GM12878 (cell line): ENCODE data around the gene COL27A1. TPM values are rescaled to one million over a fixed set of nuclear protein-coding genes. Genes with fewer than 3 reads are reported as not detected.

Experiments used
- ATAC-seq: fragments of 200-7000 bp; cut with Tn5 transposase; 3 replicates; pipeline ENCODE4 v1.9.1; 2020; ENCODE audit warnings: mild to moderate bottlenecking, moderate library complexity
- BruUV-seq: library from RNA; stranded (reverse); fragments of 400-500 nt; replicated peaks from 2 replicates; lab custom pipeline; 2021; lab: Mats Ljungman, UMichigan
- CTCF ChIA-PET: fragments of 300-600 bp; sonication (Branson Sonifier 250); formaldehyde crosslinking; extraction: SDS; loops from one replicate; lab custom pipeline; 2021; ENCODE audit warnings: inconsistent platforms; lab: Yijun Ruan, JAX
- POLR2A ChIA-PET: fragments of 350-600 bp; formaldehyde crosslinking; extraction: SDS; loops from one replicate; lab custom pipeline; 2021; ENCODE audit warnings: inconsistent platforms; lab: Charles Lee
- RAD21 ChIA-PET: fragments of 300-600 bp; sonication (Branson Sonifier 250); formaldehyde crosslinking; loops from one replicate; lab custom pipeline; 2023; ENCODE audit warnings: antibody characterized with exemption; ENCODE audit not compliant: unreplicated experiment; lab: Charles Lee
- SMC1A ChIA-PET: fragments of 300-600 bp; sonication (Branson Sonifier 250); formaldehyde crosslinking; loops from one replicate; lab custom pipeline; 2023; ENCODE audit not compliant: unreplicated experiment, uncharacterized antibody; lab: Charles Lee
- DNase-seq: peaks from one replicate; pipeline ENCODE4 v3.0.0-alpha.2; 2011; ENCODE audit warnings: low read depth, low spot score
- FAIRE-seq: peaks from 3 replicates; lab custom pipeline; 2011; peaks lifted over from hg19 to GRCh38; lab: Jason Lieb, UNC
- H2AFZ ChIP-seq: 2 replicates; pipeline ENCODE4 v1.6.0; 2011; ENCODE audit warnings: low read depth, low read length, control low read depth; ENCODE audit not compliant: control insufficient read depth
- H3K27ac ChIP-seq: 2 replicates; pipeline ENCODE4 v1.5.1; 2011; ENCODE audit warnings: control low read depth; ENCODE audit not compliant: control insufficient read depth, insufficient read depth
- H3K27me3 ChIP-seq, 2 experiments: replicated peaks in 1 of 2; 2 replicates each; pipeline versions ENCODE4 v1.6.0 to v1.6.1; 2011; ENCODE audit warnings: low read length in 1 of 2; ENCODE audit not compliant: control insufficient read depth in 2 of 2, insufficient read depth in 2 of 2
- H3K36me3 ChIP-seq, 2 experiments: 2 replicates each; pipeline ENCODE4 v1.5.1; 2011; ENCODE audit warnings: low read length in 1 of 2; ENCODE audit not compliant: control insufficient read depth in 2 of 2, insufficient read depth in 2 of 2
- H3K4me1 ChIP-seq: 2 replicates; pipeline ENCODE4 v1.6.1; 2011; ENCODE audit warnings: mild to moderate bottlenecking, low read length, moderate library complexity, mixed read lengths; ENCODE audit not compliant: control insufficient read depth, insufficient read depth
- H3K4me2 ChIP-seq: 2 replicates; pipeline ENCODE4 v1.6.0; 2011; ENCODE audit warnings: control low read depth; ENCODE audit not compliant: control insufficient read depth, insufficient read depth
- H3K4me3 ChIP-seq: fragments of 200-600 bp; sonication (generic); 2 replicates; pipeline ENCODE4 v1.5.1; 2016
- H3K79me2 ChIP-seq: 2 replicates; pipeline ENCODE4 v1.6.0; 2011; ENCODE audit warnings: low read length; ENCODE audit not compliant: control insufficient read depth, insufficient read depth
- H3K9ac ChIP-seq: 2 replicates; pipeline ENCODE4 v1.8.0; 2011; ENCODE audit warnings: low read length, control low read depth, mixed read lengths; ENCODE audit not compliant: control insufficient read depth, insufficient read depth
- H3K9me3 ChIP-seq: replicated peaks from 3 replicates; pipeline ENCODE4 v1.5.1; 2011; ENCODE audit warnings: mild to moderate bottlenecking, low read length; ENCODE audit not compliant: control insufficient read depth, insufficient read depth
- H4K20me1 ChIP-seq: 2 replicates; pipeline ENCODE4 v1.6.0; 2011; ENCODE audit not compliant: control insufficient read depth, insufficient read depth
- CBX3 ChIP-seq: fragments of 200-600 bp; sonication (generic); IDR thresholded peaks from 2 replicates; pipeline ENCODE4 v1.6.1; 2016; ENCODE audit warnings: low read depth, borderline replicate concordance
- POLR2AphosphoS5 ChIP-seq: IDR thresholded peaks from 2 replicates; pipeline ENCODE4 v1.6.1; 2011; ENCODE audit warnings: mild to moderate bottlenecking, low read length, inconsistent platforms
- SMAD1 ChIP-seq: fragments of 450-650 bp; IDR thresholded peaks from 2 replicates; pipeline ENCODE4 v1.6.1; 2018; ENCODE audit warnings: mild to moderate bottlenecking, low read depth; ENCODE audit not compliant: partially characterized antibody
- YBX1 ChIP-seq: fragments of 450-650 bp; IDR thresholded peaks from 2 replicates; pipeline ENCODE4 v1.6.1; 2016; ENCODE audit warnings: antibody characterized with exemption
- ZNF687 ChIP-seq: fragments of 450-650 bp; IDR thresholded peaks from 2 replicates; pipeline ENCODE4 v1.6.1; 2017; ENCODE audit warnings: mild to moderate bottlenecking, moderate library complexity
- WGBS: methylation state at CpG from one replicate; pipeline ENCODE4 v1.1.6; 2016; ENCODE audit warnings: low lambda C conversion rate; ENCODE audit not compliant: insufficient replicate concordance, insufficient coverage; ENCODE audit errors: missing lambda C conversion rate; 5-methylcytosine and 5-hydroxymethylcytosine counted together
- in situ Hi-C: fragments of 300-500 bp; cut with MboI; formaldehyde crosslinking; loops from 9 replicates; pipeline ENCODE4 v1.14.3; 2018; ENCODE audit warnings: mixed read lengths
- intact Hi-C: fragments of 100-400 bp; cut with micrococcal nuclease; formaldehyde crosslinking; loops from one replicate; pipeline ENCODE4 v1.14.2; 2022; ENCODE audit not compliant: unreplicated experiment
- polyA plus RNA-seq, 11 experiments: library from polyadenylated mRNA; depleted of rRNA in 4 of 11; unstranded in 6 of 11; stranded (reverse) in 5 of 11; fragments of >200 nt; fragmentation: Nextera tagmentation in 4 of 11; fragmentation: Illumina TruSeq in 1 of 11; extraction: Ambion mirVana in 4 of 11; extraction: Trizol in 1 of 11; gene quantifications; 1 replicate in 1 of 11; 2 replicates in 10 of 11; pipeline versions ENCODE4 v1.2.1 to v1.2.3, GENCODE V29; 2011 to 2016; ENCODE audit warnings: inconsistent platforms in 2 of 11, missing spikeins in 2 of 11, low read depth in 1 of 11
- total RNA-seq, 4 experiments: library from RNA; depleted of rRNA in 3 of 4; stranded (reverse); fragments of >200 nt in 3 of 4; fragmentation: Illumina TruSeq in 1 of 4; extraction: Trizol in 1 of 4; gene quantifications; 2 replicates each; pipeline versions ENCODE4 v1.2.1 to v1.2.3, GENCODE V29; 2013 to 2021

Gene COL27A1
- total and polyA plus RNA-seq, 10 of the 15 experiments (the other 5 are each of a cell fraction or from before 2014, with no cell fraction given) = 0.10 TPM; not detected in 9

GRCh38 chr9:114185570-114186490 lies 30.5 kb downstream of the COL27A1 start:
- CTCF ChIA-PET = interaction anchor here (1.2 kb wide), 1 partner anchor 31 kb away, joined by 3 read pairs; the partner anchor contains the start of gene COL27A1

More at GRCh38 chr9:114185570-114186490, 30.5 kb downstream of the COL27A1 start:
- FAIRE-seq (no peak), DNase-seq (no peak), ATAC-seq (no peak)
- Histone ChIP-seq H3K4me3 (no peak overlapping the region), H3K27me3 (peaks cover 0 to 2% of the 10 kb centered on the region in 2 experiments; a peak in 3 of 4 replicates), H2AFZ (no peak overlapping the region), H3K4me1 (no peaks in the 10 kb centered on the region), H4K20me1 (no peaks in the 10 kb centered on the region), H3K4me2 (no peak overlapping the region), H3K27ac (no peak overlapping the region), H3K9me3 (no peaks in the 10 kb centered on the region; the same call in 2 of the 3 replicates), H3K9ac (no peak overlapping the region), H3K36me3 (no peaks in the 10 kb centered on the region), H3K79me2 (no peaks in the 10 kb centered on the region)
- intact Hi-C loops (no loop called here), in situ Hi-C loops (no loop called here)
- RAD21 ChIA-PET = no interaction called here
- POLR2A ChIA-PET = no interaction called here
- no TSS peak for BruUV-seq
- SMC1A ChIA-PET = no interaction called here
- TF ChIP-seq CBX3 (no peak), YBX1 (no peak), ZNF687 (no peak), POLR2AphosphoS5 (no peak), SMAD1 (no peak)
- WGBS = 14% methylated on average over 11 of the region's 11 CpGs
